Measurements from ENCODE around the gene CEP112.

DNA sequence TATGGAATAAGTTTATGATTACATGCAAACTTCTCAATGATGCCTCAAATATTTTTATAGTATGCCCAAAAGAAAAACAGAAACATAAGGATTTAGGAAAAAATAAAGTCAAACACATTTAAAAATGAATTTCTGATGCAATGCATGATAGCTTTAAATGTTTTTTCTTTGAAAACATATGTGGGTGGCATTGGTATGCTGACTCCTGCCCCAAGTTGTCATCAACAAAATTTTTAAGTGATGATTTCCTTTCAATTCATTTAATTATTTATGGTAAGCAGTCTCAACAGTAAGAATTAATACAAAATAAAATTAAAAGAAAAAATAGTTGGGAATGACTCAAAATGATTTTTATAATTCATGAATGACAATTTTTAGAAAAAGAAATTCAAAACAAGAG, 104.9 kb downstream of the CEP112 start:
- TF ChIP-seq, protein P1, sequence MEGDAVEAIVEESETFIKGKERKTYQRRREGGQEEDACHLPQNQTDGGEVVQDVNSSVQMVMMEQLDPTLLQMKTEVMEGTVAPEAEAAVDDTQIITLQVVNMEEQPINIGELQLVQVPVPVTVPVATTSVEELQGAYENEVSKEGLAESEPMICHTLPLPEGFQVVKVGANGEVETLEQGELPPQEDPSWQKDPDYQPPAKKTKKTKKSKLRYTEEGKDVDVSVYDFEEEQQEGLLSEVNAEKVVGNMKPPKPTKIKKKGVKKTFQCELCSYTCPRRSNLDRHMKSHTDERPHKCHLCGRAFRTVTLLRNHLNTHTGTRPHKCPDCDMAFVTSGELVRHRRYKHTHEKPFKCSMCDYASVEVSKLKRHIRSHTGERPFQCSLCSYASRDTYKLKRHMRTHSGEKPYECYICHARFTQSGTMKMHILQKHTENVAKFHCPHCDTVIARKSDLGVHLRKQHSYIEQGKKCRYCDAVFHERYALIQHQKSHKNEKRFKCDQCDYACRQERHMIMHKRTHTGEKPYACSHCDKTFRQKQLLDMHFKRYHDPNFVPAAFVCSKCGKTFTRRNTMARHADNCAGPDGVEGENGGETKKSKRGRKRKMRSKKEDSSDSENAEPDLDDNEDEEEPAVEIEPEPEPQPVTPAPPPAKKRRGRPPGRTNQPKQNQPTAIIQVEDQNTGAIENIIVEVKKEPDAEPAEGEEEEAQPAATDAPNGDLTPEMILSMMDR (IDR thresholded peaks at IDR 0.05) = no peak
- TF ChIP-seq POLR2A (IDR thresholded peaks at IDR 0.05) = no peak

Measured in testis (tissue), 2 donors.